ENCODE data around the gene GPR3. TPM values are rescaled to one million over a fixed set of nuclear protein-coding genes. Genes with fewer than 3 reads are reported as not detected.
"Not testable (repeated sequence)": the region's sequence is repeated elsewhere in the genome, so short reads cannot be mapped to it uniquely, and the experiment has no call there.

Gene GPR3
- total RNA-seq, 1 donor from 2014 or later = 2.0 TPM

- no peak for DNase-seq (ENCODE audit: low spot score in 2 of 2)
- Histone ChIP-seq H3K9me3 (no peaks in the 10 kb centered on the region), H3K4me3 (no peak within 1 kb of the TSS), H3K27ac (no peak within 1 kb of the TSS), H3K4me1 (no peaks in the 10 kb centered on the region), H3K27me3 (no peaks in the 10 kb centered on the region), H3K36me3 (no peaks in the 10 kb centered on the region)
- no peak for TF ChIP-seq CTCF (IDR thresholded peaks at IDR 0.05)
- intact Hi-C loops (cut with DNase I) = loop anchor here (5.0 kb wide), 1 partner anchor 41 kb away; the partner anchor contains the start of gene SYTL1
These were observed 9.3 kb upstream of the GPR3 start, which contains the start of gene CD164L2 for GRCh38 chr1:27383039-27383605. Gene CD164L2 (minus strand): TSS chr1:27383333. CDS start chr1:27383239, 94 bp downstream.

- no peak for DNase-seq (ENCODE audit: low spot score in 2 of 2)
- no peaks in the 10 kb centered on the region for H3K4me1 ChIP-seq
- H3K36me3 ChIP-seq = no peaks in the 10 kb centered on the region
- H3K27ac ChIP-seq = no peak overlapping the region
- no peaks in the 10 kb centered on the region for H3K27me3 ChIP-seq
- no peak overlapping the region for H3K4me3 ChIP-seq
- H3K9me3 ChIP-seq = no peaks in the 10 kb centered on the region
- intact Hi-C loops (cut with DNase I) = loop anchor here (5.0 kb wide), 1 partner anchor 41 kb away; the partner anchor contains the start of gene SYTL1
- TF ChIP-seq CTCF (IDR thresholded peaks at IDR 0.05) = no peak
These were observed 8.8 kb upstream of the GPR3 start for GRCh38 chr1:27383661-27384060.

DNA sequence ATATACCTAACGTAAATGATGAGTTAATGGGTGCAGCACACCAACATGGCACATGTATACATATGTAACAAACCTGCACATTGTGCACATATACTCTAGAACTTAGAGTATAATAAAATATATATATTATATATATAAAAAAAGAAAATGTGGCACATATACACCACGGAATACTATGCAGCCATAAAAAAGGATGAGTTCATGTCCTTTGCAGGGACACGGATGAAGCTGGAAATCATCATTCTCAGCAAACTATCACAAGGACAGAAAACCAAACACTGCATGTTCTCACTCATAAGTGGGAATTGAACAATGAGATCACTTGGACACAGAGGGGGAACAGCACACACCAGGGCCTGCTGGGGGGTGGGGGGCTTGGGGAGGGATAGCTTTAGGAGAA is 7.6 kb upstream of the GPR3 start:
- H3K36me3 ChIP-seq; H3K27me3 ChIP-seq; DNase-seq (ENCODE audit: low spot score in 2 of 2); H3K27ac ChIP-seq; H3K4me3 ChIP-seq; H3K9me3 ChIP-seq; H3K4me1 ChIP-seq: not testable (repeated sequence)
- intact Hi-C loops (cut with DNase I) = loop anchor here (5.0 kb wide), 1 partner anchor 42 kb away; the partner anchor contains the start of gene SYTL1

- TF ChIP-seq CTCF (IDR thresholded peaks at IDR 0.05) = peak; percentile 85 to 93 (median 90)
- intact Hi-C loops (cut with DNase I) = no loop called here
- Histone ChIP-seq H3K27ac (no peak overlapping the region), H3K9me3 (no peaks in the 10 kb centered on the region), H3K27me3 (no peaks in the 10 kb centered on the region), H3K36me3 (no peaks in the 10 kb centered on the region), H3K4me1 (peaks cover 13 to 14% of the 10 kb centered on the region in 2 donors), H3K4me3 (no peak overlapping the region)
- peak in 1 of 2 donors; percentile 78 for DNase-seq (ENCODE audit: low spot score in 2 of 2)
These were observed 4.0 kb upstream of the GPR3 start for GRCh38 chr1:27388337-27389005.

- no peaks in the 10 kb centered on the region for H3K27me3 ChIP-seq
- H3K9me3 ChIP-seq = no peaks in the 10 kb centered on the region
- H3K4me3 ChIP-seq = peak overlapping the region; percentile 52 to 74
- intact Hi-C loops (cut with DNase I) = loop anchor here (1.0 to 10.0 kb wide), 3 partner anchors 26 to 277 kb away; no protein-coding TSS in a partner anchor
- peak; percentile 30 to 76 for DNase-seq (ENCODE audit: low spot score in 2 of 2)
- peaks cover 13 to 14% of the 10 kb centered on the region in 2 donors for H3K4me1 ChIP-seq
- TF ChIP-seq CTCF (IDR thresholded peaks at IDR 0.05) = no peak
- no peaks in the 10 kb centered on the region for H3K36me3 ChIP-seq
- no peak overlapping the region for H3K27ac ChIP-seq
These were observed 819 bp upstream of the GPR3 start for GRCh38 chr1:27391511-27392095.

All from ascending aorta (tissue), 2 donors.